ENCODE measurements around the gene RPS16. TPM values are rescaled to one million over a fixed set of nuclear protein-coding genes. Genes with fewer than 3 reads are reported as not detected.
"Not testable (repeated sequence)": the region's sequence is repeated elsewhere in the genome, so short reads cannot be mapped to it uniquely, and the experiment has no call there.

Gene RPS16
- total RNA-seq, 1 donor from 2014 or later, result 2,151 TPM

GRCh38 chr19:39480337-39481228 is 44.8 kb upstream of the RPS16 start, which contains the start of gene TIMM50:
Gene TIMM50 (plus strand): TSS chr19:39480838. CDS start chr19:39480854, 16 bp downstream.
- Mint-ChIP-seq H3K36me3 (ENCODE audit: low read depth, unreplicated experiment) (peaks cover 12% of the 10 kb centered on the region), H3K27ac (ENCODE audit: unreplicated experiment) (peak within 1 kb of the TSS; percentile 94), H3K9me3 (ENCODE audit: unreplicated experiment) (no peaks in the 10 kb centered on the region), H3K27me3 (ENCODE audit: unreplicated experiment) (peaks cover 4% of the 10 kb centered on the region), H3K4me1 (ENCODE audit: unreplicated experiment) (peaks cover 44% of the 10 kb centered on the region), H3K4me3 (ENCODE audit: unreplicated experiment) (peak within 1 kb of the TSS; percentile 94)
- TF ChIP-seq, protein P1, sequence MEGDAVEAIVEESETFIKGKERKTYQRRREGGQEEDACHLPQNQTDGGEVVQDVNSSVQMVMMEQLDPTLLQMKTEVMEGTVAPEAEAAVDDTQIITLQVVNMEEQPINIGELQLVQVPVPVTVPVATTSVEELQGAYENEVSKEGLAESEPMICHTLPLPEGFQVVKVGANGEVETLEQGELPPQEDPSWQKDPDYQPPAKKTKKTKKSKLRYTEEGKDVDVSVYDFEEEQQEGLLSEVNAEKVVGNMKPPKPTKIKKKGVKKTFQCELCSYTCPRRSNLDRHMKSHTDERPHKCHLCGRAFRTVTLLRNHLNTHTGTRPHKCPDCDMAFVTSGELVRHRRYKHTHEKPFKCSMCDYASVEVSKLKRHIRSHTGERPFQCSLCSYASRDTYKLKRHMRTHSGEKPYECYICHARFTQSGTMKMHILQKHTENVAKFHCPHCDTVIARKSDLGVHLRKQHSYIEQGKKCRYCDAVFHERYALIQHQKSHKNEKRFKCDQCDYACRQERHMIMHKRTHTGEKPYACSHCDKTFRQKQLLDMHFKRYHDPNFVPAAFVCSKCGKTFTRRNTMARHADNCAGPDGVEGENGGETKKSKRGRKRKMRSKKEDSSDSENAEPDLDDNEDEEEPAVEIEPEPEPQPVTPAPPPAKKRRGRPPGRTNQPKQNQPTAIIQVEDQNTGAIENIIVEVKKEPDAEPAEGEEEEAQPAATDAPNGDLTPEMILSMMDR (IDR thresholded peaks at IDR 0.05; ENCODE audit: unreplicated experiment), result no peak
- DNase-seq (ENCODE audit: low spot score), result peak; percentile 100

DNA sequence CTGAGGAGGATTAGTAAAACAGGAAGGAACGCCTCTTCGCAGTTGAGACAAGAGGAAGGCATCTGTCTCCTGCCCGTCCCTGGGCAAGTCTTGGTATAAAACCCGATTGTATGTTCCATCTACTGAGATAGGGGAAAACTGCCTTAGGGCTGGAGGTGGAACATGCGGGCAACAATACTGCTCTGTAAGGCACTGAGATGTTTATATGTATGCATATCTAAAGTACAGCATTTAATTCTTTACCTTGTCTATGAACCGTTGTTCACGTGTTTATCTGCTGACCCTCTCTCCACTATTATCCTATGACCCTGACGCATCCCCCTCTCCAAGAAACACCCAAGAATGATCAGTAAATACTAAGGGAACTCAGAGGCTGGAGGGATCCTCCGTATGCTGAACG is 44.2 kb upstream of the RPS16 start:
- H3K36me3 Mint-ChIP-seq (ENCODE audit: low read depth, unreplicated experiment), result peaks cover 13% of the 10 kb centered on the region
- peaks cover 48% of the 10 kb centered on the region for H3K4me1 Mint-ChIP-seq (ENCODE audit: unreplicated experiment)
- TF ChIP-seq, protein P1 (IDR thresholded peaks at IDR 0.05; ENCODE audit: unreplicated experiment), result no peak
- no peaks in the 10 kb centered on the region for H3K9me3 Mint-ChIP-seq (ENCODE audit: unreplicated experiment)
- peak overlapping the region; percentile 80 for H3K4me3 Mint-ChIP-seq (ENCODE audit: unreplicated experiment)
- DNase-seq (ENCODE audit: low spot score), result no peak
- peaks cover 4% of the 10 kb centered on the region for H3K27me3 Mint-ChIP-seq (ENCODE audit: unreplicated experiment)
- peak overlapping the region; percentile 84 for H3K27ac Mint-ChIP-seq (ENCODE audit: unreplicated experiment)

- H3K4me3 Mint-ChIP-seq (ENCODE audit: unreplicated experiment), result peak overlapping the region; percentile 80
- H3K4me1 Mint-ChIP-seq (ENCODE audit: unreplicated experiment), result peaks cover 54% of the 10 kb centered on the region
- H3K36me3 Mint-ChIP-seq (ENCODE audit: low read depth, unreplicated experiment), result peaks cover 19% of the 10 kb centered on the region
- peak overlapping the region; percentile 84 for H3K27ac Mint-ChIP-seq (ENCODE audit: unreplicated experiment)
- not testable (repeated sequence) for DNase-seq (ENCODE audit: low spot score); H3K9me3 Mint-ChIP-seq (ENCODE audit: unreplicated experiment); H3K27me3 Mint-ChIP-seq (ENCODE audit: unreplicated experiment)
Measured at GRCh38 chr19:39479319-39479801, 43.6 kb upstream of the RPS16 start.

- peaks cover 24% of the 10 kb centered on the region for H3K36me3 Mint-ChIP-seq (ENCODE audit: low read depth, unreplicated experiment)
- H3K27ac Mint-ChIP-seq (ENCODE audit: unreplicated experiment), result no peak overlapping the region
- H3K27me3 Mint-ChIP-seq (ENCODE audit: unreplicated experiment), result peaks cover 7% of the 10 kb centered on the region
Measured at GRCh38 chr19:39475748-39476147, 40.0 kb upstream of the RPS16 start.

GRCh38 chr19:39474139-39474620 is 38.4 kb upstream of the RPS16 start:
- no peak overlapping the region for H3K27ac Mint-ChIP-seq (ENCODE audit: unreplicated experiment)
- TF ChIP-seq, protein P1 (IDR thresholded peaks at IDR 0.05; ENCODE audit: unreplicated experiment), result peak; percentile 72
- peaks cover 8% of the 10 kb centered on the region for H3K27me3 Mint-ChIP-seq (ENCODE audit: unreplicated experiment)
- H3K4me3 Mint-ChIP-seq (ENCODE audit: unreplicated experiment), result peak overlapping the region; percentile 59
- H3K4me1 Mint-ChIP-seq (ENCODE audit: unreplicated experiment), result peaks cover 32% of the 10 kb centered on the region
- peak; percentile 88 for DNase-seq (ENCODE audit: low spot score)
- peaks cover 40% of the 10 kb centered on the region for H3K36me3 Mint-ChIP-seq (ENCODE audit: low read depth, unreplicated experiment)
- no peaks in the 10 kb centered on the region for H3K9me3 Mint-ChIP-seq (ENCODE audit: unreplicated experiment)

More at GRCh38 chr19:39475748-39476147, 40.0 kb upstream of the RPS16 start:
- H3K4me3 Mint-ChIP-seq (ENCODE audit: unreplicated experiment), result no peak overlapping the region
- H3K9me3 Mint-ChIP-seq (ENCODE audit: unreplicated experiment), result no peaks in the 10 kb centered on the region
- no peak for DNase-seq (ENCODE audit: low spot score)
- TF ChIP-seq, protein P1 (IDR thresholded peaks at IDR 0.05; ENCODE audit: unreplicated experiment), result no peak
- peaks cover 46% of the 10 kb centered on the region for H3K4me1 Mint-ChIP-seq (ENCODE audit: unreplicated experiment)
